HG03378 (cell line): Measurements from ENCODE around the gene STX8.

Experiments
- ATAC-seq: cut with Tn5 transposase; IDR thresholded peaks from one replicate; pipeline ENCODE4 v1.9.1; 2021; ENCODE audit warnings: mild to moderate bottlenecking, moderate library complexity; ENCODE audit not compliant: unreplicated experiment

Gene STX8

DNA sequence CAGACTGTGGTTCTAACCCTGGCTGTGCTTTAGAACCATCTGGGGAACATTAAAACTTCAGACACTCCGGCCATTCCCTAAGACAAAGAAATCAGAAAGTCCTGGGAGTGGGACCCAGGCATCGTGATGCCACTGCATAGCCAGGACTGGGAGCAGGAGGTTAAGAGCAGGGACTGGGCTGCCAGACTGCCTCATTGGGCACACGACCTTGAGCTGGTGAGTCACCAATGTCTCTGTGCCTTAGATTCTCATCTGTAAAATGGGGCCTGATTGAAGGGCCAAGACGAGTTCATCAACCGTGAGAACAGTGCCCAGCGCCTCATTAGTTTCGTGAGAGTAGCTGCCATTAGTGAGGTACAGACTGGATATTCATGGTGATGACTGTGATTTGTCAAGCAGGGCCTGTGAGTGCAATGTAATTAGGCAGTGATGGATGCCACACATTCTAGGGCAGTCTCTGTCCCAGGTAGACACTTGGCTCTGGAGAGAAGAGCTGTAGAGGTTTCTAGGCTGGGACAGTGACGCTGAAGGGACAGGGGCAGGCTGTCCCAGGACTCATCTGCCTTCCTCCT lies 357.5 kb downstream of the STX8 start:
- ATAC-seq: no peak

DNA sequence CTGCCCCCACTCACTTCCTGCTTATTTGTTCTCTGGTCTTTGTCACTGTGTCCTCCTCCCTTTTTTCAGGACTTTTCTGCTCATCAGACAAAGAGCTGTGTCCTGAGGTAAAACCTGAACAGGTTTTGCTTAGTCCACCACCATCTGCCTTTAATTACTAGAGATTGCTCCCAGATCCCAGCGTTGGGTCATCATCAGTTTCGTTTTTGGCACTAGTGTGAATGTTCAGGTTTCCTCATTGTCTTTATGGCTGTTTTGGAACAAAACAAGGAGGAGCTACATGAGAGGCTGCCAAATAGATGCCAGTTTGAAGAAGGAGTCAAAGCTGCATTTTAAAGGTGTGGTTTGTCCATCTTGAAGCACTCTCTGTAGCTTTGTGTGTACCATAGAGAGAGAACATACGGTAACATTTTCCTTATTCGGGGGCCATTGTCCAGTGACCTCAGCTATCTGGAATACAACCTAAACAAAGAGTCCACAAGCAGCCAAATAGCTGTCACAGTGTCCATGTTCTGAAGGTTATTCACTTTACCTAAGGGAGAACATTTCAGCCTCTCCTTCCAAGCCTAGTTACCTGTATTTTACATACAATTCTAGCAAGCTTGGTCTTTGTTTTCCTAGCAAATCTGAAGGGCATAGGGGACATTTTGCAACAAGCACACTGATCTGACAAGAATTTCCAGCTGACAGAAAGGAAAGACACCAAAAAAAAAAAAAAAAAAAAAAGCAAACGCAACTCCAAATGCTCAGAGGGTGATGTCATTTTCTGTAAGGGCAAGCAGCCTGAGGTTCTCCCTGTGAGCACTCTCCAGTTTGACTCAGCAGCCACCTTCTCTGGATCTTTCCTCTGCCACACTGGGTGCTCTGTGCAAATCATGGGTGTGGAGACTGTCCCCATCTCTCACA lies 358.2 kb downstream of the STX8 start:
- no peak for ATAC-seq

DNA sequence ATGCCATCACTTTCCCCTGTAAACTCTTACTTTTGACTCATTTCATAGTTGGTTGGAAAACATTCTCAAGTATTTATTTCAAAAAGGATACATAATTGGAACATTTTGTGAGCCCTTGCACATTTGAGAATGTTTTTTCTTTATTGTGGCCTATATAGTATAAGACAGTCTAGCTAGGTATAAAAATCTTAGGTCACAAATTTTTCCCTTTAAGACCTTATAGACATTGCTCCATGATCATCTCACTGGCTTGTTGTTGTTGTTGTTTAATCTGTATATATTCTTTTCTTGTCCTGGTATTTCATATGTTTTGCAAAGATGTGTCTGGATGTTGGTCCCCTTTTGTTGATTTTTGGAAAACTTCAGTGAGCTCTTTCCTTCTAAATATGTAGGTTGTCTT lies 360.2 kb downstream of the STX8 start:
- ATAC-seq: no peak

DNA sequence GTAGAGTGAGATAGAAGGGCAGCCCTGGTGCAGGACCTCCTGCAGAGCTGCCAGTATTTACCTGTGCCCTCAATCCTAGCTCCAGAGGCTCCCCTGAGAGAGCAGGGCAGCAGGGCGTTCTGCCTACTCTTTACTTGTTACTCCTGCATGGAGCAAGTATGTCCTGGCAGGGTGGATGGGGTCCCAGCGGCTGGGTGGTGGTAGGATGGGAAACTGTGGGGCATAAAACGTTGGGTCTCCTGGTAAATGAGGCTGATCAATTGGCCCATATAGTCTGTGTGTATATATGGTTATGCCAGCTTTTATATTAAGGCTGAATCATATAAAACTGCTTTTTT lies 362.3 kb downstream of the STX8 start:
- no peak for ATAC-seq

DNA sequence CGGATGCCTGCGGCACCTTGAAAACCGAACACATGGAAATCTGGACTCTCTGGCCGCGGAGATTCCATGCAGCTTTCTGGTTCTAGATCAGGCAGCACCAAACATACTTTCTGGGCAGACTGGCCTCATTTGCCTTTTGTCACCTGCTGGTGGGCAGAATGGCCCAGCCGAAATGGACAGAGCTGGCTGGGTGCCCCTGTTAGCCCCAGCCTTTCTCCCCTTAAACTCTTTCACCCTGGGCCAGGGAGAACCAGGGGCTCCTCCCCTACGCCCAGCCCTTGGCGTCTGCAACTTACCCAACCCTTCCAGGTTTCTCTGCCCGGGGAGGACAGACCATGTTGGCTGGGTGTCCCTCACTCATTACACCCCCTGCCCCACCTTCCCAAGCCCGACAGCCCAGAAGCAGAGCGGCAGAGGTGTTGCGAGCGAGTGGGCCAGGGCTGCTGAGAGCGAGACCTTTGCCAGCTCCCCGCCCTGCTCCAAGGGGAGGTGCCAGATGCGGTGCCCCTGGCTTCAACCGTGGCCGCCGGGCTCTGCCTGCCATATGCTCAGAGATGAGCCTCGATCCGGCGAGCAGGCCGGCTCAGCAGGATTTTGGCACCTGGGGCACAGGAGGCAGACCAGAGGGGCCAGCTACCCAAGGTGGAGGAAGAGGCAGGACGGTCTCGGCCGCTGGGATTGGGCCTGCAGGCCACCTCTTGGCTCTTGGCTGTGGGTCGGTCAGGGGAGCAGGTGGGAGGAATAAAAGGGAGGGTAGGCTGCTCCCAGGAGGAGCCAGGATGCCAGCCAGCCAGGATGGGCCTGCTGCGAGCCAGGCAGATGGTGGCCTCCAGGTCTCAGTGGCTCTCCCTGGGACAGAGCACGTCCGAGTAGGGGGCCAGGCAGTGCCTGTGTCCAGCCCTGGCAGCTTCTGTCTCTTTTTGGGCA lies 363.0 kb downstream of the STX8 start:
- no peak for ATAC-seq

DNA sequence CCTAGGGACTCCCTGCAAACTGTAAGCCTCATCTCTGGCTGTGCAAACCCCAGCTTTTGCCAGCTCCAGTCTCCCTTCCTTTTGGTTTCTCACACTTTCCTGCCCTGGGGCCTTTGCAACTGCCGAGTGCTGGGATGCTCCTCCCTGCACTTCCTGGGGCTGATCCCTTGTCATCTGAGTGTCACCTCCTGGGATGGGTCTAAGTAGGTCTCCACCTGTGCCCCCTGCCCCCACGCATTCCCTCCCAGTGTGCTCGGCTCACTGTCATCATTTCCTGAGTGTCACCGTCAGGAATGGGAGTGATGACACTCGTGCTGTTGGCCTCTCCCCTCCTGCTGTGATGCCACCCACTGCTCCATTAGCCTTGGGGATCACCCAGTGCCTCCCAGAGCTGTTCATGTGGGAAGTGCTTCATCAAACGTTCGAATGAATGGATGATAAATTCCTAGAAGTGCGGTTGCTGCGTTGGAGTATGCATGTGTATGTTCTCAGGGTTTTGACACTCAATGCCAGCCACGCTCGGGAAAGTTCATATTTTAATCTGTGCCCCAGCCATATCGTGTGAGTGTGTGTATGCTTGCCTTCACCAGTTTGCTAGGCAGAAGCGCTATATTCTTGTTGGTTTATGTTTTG lies 364.4 kb downstream of the STX8 start:
- no peak for ATAC-seq

DNA sequence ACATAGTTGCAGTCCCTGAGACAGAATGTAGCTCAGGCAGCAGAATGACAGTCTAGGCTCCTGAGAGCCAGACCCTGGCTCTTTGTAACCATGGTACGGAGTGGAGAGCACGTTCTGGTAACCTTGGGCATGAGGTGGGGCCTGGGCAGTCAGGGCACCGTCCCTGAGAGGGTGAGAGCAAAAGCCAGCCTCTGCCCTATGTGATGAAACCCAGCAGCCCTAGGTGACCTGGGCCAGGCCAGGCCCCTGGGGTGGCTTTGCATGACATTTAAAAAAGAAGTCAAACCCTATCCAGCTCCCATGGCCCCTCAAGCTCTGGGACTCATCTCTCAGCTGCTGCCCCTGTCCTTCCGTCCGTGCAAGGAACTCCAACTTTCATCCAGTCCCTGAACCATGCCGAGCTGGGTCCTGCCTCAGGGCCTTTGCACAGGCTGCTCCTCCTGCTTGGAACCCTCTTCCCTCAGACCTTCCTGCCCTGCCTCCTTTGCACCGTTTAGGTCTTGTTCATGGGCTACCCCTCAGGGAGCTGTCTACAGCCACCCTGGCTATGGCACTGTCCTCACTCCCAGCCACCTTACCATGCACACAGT lies 365.7 kb downstream of the STX8 start:
- ATAC-seq: no peak

DNA sequence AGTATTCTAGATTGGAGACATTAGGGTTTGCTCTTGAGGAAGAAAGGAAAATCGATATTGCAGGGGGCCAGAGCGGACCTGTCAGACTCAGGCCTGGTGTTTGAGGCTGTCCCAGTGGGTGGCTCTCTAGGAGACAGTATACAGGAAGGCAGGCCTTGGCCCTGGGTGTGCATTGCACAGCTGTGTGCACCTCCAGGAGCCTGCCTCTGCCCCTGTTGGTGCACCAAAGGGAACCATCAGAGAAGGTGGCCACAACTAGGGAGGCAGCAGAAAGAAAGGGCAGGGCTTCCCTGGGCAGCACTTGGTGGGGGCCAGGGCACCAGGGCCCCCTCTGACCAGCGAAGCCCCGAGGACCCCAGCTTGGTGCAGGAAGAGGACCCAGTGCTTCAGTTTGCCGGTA lies 366.3 kb downstream of the STX8 start:
- no peak for ATAC-seq

DNA sequence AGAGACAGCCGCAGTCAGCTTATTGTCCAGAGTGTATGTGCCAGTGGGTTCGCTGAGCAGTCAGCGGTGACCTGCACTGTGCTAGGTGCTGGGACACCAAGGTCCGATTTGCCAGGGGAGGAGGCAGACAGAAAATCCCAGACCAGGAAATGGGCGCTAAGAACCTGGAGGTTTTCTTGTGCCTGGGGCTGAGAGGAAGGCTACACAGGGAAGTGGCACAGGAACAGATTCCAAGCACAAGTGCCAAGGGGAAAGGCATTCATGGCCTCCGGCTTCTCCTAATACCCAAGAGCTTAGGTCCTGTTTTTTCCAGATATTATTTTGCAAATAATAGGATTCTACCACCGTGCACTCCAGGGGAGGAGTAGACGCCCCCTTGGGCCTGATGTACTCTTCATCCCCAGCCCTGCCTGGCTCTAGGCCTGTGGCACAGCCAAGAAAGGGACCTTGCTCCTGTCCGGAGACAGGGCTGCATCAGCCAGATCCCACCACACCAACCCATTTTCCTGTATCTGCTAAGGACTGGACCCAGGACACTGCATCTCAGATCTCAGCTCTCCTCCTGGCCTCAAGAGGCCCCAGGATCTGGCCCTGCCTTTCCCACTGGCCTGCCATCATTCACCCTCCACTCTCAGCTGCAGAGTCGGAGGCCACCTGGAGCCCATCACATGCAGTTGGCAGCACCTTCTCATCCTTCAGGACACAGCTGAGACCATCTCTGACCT lies 367.1 kb downstream of the STX8 start:
- no peak for ATAC-seq

DNA sequence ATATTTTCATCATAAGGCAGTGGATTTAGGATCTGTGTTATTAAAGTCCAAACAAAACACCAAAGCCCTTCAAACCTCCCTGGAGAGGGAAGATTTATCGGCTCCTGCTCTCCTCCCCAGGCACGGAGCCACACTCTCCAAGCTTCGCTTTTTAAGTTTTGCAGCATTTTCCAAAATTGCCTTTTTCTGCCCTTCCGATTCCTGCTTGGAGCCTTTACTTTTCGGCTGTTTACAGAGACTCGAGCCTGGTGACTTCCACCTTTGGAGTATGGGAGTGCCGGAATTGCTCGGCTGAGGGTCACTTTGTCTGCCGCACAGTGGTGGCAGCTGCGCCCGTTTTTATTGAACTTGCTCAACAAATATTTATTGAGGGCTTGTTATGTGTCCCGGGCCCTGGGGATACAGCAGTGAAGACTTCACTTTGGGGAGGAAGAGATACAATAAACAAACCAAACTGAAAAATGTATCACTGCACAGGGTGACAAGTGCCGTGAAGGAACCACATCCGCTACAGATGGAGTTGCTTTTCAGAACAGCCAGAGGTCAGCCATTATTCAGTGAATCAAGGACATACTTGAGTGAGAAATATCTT lies 368.8 kb downstream of the STX8 start:
- ATAC-seq: no peak

DNA sequence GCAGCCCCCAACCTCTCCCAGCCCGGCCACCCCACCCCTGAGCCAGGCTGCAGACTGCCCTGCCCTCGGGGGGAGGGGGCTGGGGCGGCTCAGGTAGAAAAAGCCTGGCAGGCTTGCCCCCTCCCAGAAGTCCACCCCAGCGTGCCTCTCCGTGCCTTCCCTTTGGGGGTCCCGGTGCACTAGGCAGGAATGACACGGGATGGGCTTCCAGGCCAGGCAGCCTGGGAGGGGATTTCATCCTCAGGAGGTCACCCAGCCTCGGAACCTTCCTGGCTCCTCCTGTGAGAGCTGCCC lies 369.3 kb downstream of the STX8 start:
- no peak for ATAC-seq

DNA sequence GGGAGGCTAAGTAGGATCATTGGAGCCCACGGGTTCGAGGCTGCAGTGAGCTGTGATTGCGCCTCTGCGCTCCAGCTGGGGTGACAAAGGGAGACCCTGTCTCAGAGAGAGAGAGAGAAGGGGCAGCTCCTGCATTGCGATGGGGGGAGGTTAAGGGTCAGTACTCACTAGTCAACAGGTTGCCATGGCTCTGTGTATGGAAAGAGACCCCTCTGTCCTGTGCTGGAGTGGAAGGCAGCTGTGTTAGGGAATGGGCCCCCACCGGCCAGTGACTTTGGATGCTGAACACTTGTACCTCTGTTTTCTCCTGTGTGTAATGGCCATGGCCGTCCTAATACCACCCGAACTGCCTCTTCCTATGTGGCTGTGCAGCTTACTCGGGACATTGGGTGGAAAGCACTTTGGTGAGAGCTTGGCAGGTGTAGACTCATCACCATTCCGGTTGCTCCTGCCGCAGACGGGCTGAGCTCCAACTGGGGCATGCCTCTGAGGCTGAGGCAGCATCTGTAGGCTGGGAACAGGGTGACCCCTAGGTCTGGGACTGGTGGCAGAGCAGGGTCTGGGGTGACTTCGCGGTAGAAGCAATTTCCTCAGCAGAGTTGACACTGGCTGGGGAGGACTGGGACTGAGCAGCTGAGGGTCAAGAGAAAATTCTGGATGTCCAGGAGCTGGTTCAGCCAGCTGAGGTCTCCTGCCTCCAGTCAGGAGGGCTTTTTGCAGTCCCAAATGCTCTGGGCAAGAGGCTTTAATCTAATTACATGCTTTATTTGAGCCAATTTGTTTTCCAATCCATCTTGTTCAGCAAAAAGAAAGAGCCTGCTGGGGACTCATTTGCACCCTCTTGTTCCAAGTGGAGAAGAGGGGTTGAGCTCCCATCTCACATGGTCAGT lies 369.9 kb downstream of the STX8 start:
- ATAC-seq: no peak

DNA sequence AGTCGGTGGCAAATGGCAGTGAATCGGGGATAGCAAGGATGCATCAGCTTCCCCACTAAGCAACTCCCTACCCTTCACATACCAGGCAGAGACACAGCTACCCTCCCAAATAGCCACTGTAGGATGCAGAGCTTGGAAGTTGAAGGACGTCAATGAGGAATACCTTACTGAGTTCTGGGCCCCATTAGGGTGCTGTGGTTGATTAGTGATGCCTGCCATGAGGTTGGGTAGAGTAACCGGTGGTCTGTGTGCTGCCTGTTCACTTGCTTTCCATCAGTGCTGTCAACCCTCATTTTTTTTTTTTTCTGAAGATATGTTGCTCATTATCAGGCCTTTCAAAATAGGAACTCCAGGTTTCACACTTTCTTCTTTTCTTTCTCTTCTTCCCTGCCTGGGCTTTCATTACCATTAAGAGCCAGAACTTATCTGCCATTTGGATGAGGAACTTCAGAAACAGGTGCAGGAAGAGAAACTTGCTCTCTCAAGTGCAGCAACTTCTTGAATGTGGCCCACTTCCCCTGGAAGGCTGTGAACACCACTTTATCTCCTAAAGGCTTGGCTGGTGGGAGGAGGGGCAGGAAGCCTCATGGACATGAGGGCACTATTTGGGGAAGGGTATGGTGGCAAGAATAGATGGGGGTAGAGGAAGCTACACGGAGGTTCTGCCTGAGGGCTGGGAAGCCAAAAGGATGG lies 370.8 kb downstream of the STX8 start:
- ATAC-seq: no peak

DNA sequence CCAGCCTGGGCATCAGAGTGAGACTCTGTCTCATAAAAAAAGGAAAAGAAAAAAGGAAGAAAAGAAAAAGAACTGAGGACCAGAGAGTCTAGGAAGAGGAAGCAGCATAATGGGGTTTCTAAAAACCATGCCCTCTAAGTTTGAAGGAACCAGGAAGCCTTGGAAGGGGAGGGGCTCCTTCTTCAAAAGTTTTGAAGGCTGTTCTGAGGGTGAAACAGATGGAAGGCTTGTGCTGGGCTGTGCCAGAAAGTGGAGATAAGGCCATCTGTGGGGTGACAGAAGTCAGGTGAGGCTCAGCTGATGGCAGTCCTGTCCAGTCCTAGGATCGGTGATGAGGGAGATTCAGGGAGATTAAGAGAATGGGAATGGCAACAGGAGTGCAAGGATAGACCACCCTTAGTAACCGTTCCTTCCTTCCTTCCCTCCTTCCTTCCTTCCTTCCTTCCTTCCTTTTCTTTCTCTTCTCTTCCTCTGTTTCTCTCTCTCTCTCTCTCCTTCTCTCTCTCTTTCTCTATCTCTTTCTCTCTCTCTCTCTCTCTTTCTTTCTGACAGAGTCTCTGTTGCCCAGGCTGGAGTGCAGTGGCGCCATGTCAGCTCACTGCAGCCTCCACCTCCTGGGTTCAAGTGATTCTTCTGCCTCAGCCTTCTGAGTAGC lies 371.7 kb downstream of the STX8 start:
- no peak for ATAC-seq

DNA sequence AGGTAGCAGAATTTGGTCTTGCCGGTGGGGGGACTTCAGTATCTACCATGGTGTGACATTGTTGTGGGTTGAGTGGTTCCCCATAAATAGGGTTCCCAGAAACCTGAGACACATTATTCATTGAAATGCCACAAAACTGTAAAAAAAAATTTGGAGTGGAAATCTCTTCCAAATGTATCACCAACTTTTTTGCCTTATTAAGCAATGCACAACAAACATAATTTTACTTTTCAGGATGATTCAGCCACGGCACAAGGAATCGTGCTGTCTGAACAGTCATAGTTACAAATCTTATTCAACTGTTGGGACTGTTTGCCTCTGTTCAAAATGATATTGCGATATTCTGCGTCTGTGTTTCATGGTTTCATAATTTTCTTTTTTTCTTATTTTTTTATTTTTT lies 373.1 kb downstream of the STX8 start:
- ATAC-seq: no peak

DNA sequence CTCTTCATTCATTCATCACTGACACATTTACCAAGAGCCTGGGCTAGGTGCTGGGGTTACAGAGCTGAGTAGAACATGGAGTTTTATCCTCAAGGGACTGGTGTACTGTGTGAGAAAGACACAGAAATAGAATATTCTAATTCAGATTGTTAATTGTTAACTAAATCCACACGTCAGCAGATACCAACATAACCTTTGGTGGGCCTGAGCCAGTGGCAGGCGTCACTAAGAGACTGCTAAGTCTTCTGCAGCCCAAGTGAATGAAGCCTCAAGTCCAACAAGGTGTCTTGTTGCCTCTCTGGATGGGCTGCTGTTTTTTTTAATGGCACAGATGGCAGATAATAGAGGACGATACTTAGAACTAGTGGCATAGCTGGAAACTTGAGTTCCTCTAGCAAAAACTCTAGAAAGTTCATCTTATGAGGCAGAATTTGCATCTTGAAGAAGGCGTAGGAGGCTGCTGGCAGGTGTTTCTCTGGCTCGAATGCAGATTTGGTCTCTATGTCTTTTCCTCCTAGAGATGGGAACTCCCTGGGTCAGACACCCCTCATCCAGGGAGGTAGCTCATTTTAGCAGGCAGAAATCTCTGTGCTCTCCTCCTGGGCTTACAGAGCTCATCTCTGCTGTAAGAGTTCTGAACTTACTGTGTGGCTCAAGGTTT lies 374.8 kb downstream of the STX8 start:
- ATAC-seq: peak; percentile 78
